Suprapubic skin (tissue), 4 donors: ENCODE results near the gene RBM39.

ENCODE experiments used
- EP300 ChIP-seq: sonication (generic); formaldehyde crosslinking; IDR thresholded peaks from one replicate; pipeline ENCODE4 v1.6.1; 2017; ENCODE audit warnings: antibody characterized with exemption
- POLR2A ChIP-seq, 2 donors: fragments of 450-650 bp; IDR thresholded peaks; one replicate each; pipeline ENCODE4 v1.6.1; 2017; ENCODE audit warnings: antibody characterized with exemption in 2 of 2, mild to moderate bottlenecking in 2 of 2, moderate library complexity in 2 of 2
- POLR2AphosphoS5 ChIP-seq, 3 donors: sonication (generic); formaldehyde crosslinking; IDR thresholded peaks; one replicate each; pipeline ENCODE4 v1.6.1; 2017; ENCODE audit warnings: antibody characterized with exemption in 3 of 3
- TF ChIP-seq, protein P1 (sequence below), 2 donors: fragments of 200-600 bp in 1 of 2; fragments of 450-650 bp in 1 of 2; sonication (generic) in 1 of 2; IDR thresholded peaks; one replicate each; pipeline ENCODE4 v1.5.1; 2016 to 2019; ENCODE audit warnings: antibody characterized with exemption in 2 of 2, mild to moderate bottlenecking in 1 of 2, moderate library complexity in 1 of 2

DNA sequence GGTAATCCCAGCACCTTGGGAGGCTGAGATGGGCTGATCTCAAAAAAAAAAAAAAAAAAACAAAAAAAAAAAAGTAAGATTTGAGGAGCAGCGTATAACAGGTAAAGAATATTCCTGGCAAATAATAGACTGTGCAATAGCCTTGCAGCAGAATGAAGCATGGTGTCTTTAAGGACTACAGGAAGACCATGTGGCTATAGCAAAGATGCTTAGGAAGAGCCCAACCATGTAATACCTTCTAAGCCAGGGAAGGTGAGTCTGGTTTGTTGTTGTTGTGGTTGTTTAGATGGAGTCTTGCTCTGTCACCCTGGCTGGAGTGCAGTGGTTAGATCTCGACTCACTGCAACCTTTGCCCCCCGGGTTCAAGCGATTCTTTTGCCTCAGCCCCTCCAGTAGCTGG is 14.3 kb upstream of the RBM39 start:
- TF ChIP-seq POLR2A (IDR thresholded peaks at IDR 0.05) = no peak
- TF ChIP-seq, protein P1, sequence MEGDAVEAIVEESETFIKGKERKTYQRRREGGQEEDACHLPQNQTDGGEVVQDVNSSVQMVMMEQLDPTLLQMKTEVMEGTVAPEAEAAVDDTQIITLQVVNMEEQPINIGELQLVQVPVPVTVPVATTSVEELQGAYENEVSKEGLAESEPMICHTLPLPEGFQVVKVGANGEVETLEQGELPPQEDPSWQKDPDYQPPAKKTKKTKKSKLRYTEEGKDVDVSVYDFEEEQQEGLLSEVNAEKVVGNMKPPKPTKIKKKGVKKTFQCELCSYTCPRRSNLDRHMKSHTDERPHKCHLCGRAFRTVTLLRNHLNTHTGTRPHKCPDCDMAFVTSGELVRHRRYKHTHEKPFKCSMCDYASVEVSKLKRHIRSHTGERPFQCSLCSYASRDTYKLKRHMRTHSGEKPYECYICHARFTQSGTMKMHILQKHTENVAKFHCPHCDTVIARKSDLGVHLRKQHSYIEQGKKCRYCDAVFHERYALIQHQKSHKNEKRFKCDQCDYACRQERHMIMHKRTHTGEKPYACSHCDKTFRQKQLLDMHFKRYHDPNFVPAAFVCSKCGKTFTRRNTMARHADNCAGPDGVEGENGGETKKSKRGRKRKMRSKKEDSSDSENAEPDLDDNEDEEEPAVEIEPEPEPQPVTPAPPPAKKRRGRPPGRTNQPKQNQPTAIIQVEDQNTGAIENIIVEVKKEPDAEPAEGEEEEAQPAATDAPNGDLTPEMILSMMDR (IDR thresholded peaks at IDR 0.05) = no peak
- no peak for TF ChIP-seq POLR2AphosphoS5 (IDR thresholded peaks at IDR 0.05)
- no peak for TF ChIP-seq EP300
